HEK293 (cell line): ENCODE data around the gene ABHD8.

Source experiments
- HOXD13 ChIP-seq: sonication (generic); formaldehyde crosslinking; IDR thresholded peaks from 2 replicates; pipeline ENCODE4 v1.8.0; 2022; ENCODE audit warnings: missing genetic modification reagents, borderline replicate concordance
- IKZF3 ChIP-seq: fragments of 450-650 bp; IDR thresholded peaks from 2 replicates; pipeline ENCODE4 v1.5.0; 2018; ENCODE audit warnings: missing biosample characterization, mild to moderate bottlenecking, missing genetic modification characterization, moderate library complexity
- YY2 ChIP-seq: fragments of 450-650 bp; formaldehyde crosslinking; IDR thresholded peaks from 2 replicates; pipeline ENCODE4 v1.5.1; 2016; ENCODE audit warnings: missing biosample characterization, missing genetic modification characterization
- ZBTB20 ChIP-seq: fragments of 450-650 bp; formaldehyde crosslinking; IDR thresholded peaks from 2 replicates; pipeline ENCODE4 v1.5.1; 2016; ENCODE audit warnings: missing biosample characterization, missing genetic modification characterization
- ZBTB48 ChIP-seq: fragments of 450-650 bp; formaldehyde crosslinking; IDR thresholded peaks from 2 replicates; pipeline ENCODE4 v1.5.1; 2016; ENCODE audit warnings: missing biosample characterization, missing genetic modification characterization
- ZBTB7A ChIP-seq: fragments of 450-650 bp; formaldehyde crosslinking; IDR thresholded peaks from 2 replicates; pipeline ENCODE4 v1.5.1; 2016; ENCODE audit warnings: low read depth, missing biosample characterization, missing genetic modification characterization
- ZEB2 ChIP-seq: fragments of 450-650 bp; formaldehyde crosslinking; IDR thresholded peaks from 2 replicates; pipeline ENCODE4 v1.5.1; 2016; ENCODE audit warnings: missing biosample characterization, missing genetic modification characterization
- ZFHX2 ChIP-seq: fragments of 450-650 bp; formaldehyde crosslinking; conservative IDR thresholded peaks from 2 replicates; pipeline ENCODE4 v1.5.1; 2016; ENCODE audit warnings: missing biosample characterization, missing genetic modification characterization
- ZNF140 ChIP-seq: fragments of 450-650 bp; formaldehyde crosslinking; IDR thresholded peaks from 2 replicates; pipeline ENCODE4 v1.5.1; 2016; ENCODE audit warnings: missing biosample characterization, missing genetic modification characterization
- ZNF175 ChIP-seq: fragments of 450-650 bp; formaldehyde crosslinking; IDR thresholded peaks from 2 replicates; pipeline ENCODE4 v1.5.1; 2016; ENCODE audit warnings: missing biosample characterization, missing genetic modification characterization
- ZNF302 ChIP-seq: fragments of 450-650 bp; formaldehyde crosslinking; IDR thresholded peaks from 2 replicates; pipeline ENCODE4 v1.5.1; 2016; ENCODE audit warnings: missing biosample characterization, missing genetic modification characterization, low read depth
- ZNF37A ChIP-seq: fragments of 450-650 bp; IDR thresholded peaks from 2 replicates; pipeline ENCODE4 v1.5.1; 2018; ENCODE audit warnings: missing biosample characterization, missing genetic modification characterization
- ZNF426 ChIP-seq: fragments of 450-650 bp; formaldehyde crosslinking; IDR thresholded peaks from 2 replicates; pipeline ENCODE4 v1.5.1; 2017; ENCODE audit warnings: missing biosample characterization, missing genetic modification characterization, mild to moderate bottlenecking, inconsistent platforms, moderate library complexity
- ZNF473 ChIP-seq: fragments of 450-650 bp; formaldehyde crosslinking; IDR thresholded peaks from 2 replicates; pipeline ENCODE4 v1.5.1; 2017; ENCODE audit warnings: missing biosample characterization, missing genetic modification characterization
- ZNF514 ChIP-seq: fragments of 450-650 bp; formaldehyde crosslinking; IDR thresholded peaks from 2 replicates; pipeline ENCODE4 v1.5.1; 2016; ENCODE audit warnings: missing biosample characterization, missing genetic modification characterization
- ZNF660 ChIP-seq: fragments of 450-650 bp; IDR thresholded peaks from 2 replicates; pipeline ENCODE4 v1.5.1; 2018; ENCODE audit warnings: missing biosample characterization, mild to moderate bottlenecking, missing genetic modification characterization
- ZNF664 ChIP-seq: fragments of 450-650 bp; formaldehyde crosslinking; IDR thresholded peaks from 2 replicates; pipeline ENCODE4 v1.5.1; 2016; ENCODE audit warnings: missing biosample characterization, missing genetic modification characterization
- ZNF670 ChIP-seq: fragments of 450-650 bp; formaldehyde crosslinking; IDR thresholded peaks from 2 replicates; pipeline ENCODE4 v1.5.1; 2016; ENCODE audit warnings: missing biosample characterization, missing genetic modification characterization, low read depth
- ZNF677 ChIP-seq: fragments of 450-650 bp; IDR thresholded peaks from 2 replicates; pipeline ENCODE4 v1.5.0; 2018; ENCODE audit warnings: missing biosample characterization, mild to moderate bottlenecking, missing genetic modification characterization, moderate library complexity
- ZNF776 ChIP-seq: fragments of 450-650 bp; formaldehyde crosslinking; IDR thresholded peaks from 2 replicates; pipeline ENCODE4 v1.5.0; 2017; ENCODE audit warnings: missing biosample characterization, missing genetic modification characterization, borderline replicate concordance
- ZSCAN30 ChIP-seq: fragments of 450-650 bp; IDR thresholded peaks from 2 replicates; pipeline ENCODE4 v1.5.1; 2018; ENCODE audit warnings: missing biosample characterization, mild to moderate bottlenecking, missing genetic modification characterization, moderate library complexity
- TF ChIP-seq, protein P1 (sequence below): fragments of 450-650 bp; formaldehyde crosslinking; IDR thresholded peaks from 2 replicates; pipeline ENCODE4 v1.5.1; 2017; ENCODE audit warnings: missing biosample characterization, missing genetic modification characterization
- TF ChIP-seq, protein P2 (sequence below): fragments of 450-650 bp; IDR thresholded peaks from 2 replicates; pipeline ENCODE4 v1.5.1; 2018; ENCODE audit warnings: missing biosample characterization, mild to moderate bottlenecking, missing genetic modification characterization
- TF ChIP-seq, protein P3 (sequence below): fragments of 450-650 bp; formaldehyde crosslinking; IDR thresholded peaks from 2 replicates; pipeline ENCODE4 v1.5.1; 2017; ENCODE audit warnings: missing biosample characterization, missing genetic modification characterization
- TF ChIP-seq, protein P4 (sequence below): fragments of 450-650 bp; formaldehyde crosslinking; IDR thresholded peaks from 2 replicates; pipeline ENCODE4 v1.5.1; 2017; ENCODE audit warnings: missing biosample characterization, missing genetic modification characterization
- TF ChIP-seq, protein P5 (sequence below): fragments of 450-650 bp; formaldehyde crosslinking; optimal IDR thresholded peaks from 2 replicates; pipeline ENCODE3; 2016; ENCODE audit warnings: missing biosample characterization, mild to moderate bottlenecking, missing genetic modification characterization
- TF ChIP-seq, protein P6 (sequence below): sonication (generic); formaldehyde crosslinking; IDR thresholded peaks from 2 replicates; pipeline ENCODE4 v1.8.1; 2022; ENCODE audit warnings: mild to moderate bottlenecking, moderate library complexity, missing genetic modification reagents
- TF ChIP-seq, protein P7 (sequence below): fragments of 450-650 bp; IDR thresholded peaks from 2 replicates; pipeline ENCODE4 v1.5.1; 2018; ENCODE audit warnings: missing biosample characterization, missing genetic modification characterization

ABHD8 gene

DNA sequence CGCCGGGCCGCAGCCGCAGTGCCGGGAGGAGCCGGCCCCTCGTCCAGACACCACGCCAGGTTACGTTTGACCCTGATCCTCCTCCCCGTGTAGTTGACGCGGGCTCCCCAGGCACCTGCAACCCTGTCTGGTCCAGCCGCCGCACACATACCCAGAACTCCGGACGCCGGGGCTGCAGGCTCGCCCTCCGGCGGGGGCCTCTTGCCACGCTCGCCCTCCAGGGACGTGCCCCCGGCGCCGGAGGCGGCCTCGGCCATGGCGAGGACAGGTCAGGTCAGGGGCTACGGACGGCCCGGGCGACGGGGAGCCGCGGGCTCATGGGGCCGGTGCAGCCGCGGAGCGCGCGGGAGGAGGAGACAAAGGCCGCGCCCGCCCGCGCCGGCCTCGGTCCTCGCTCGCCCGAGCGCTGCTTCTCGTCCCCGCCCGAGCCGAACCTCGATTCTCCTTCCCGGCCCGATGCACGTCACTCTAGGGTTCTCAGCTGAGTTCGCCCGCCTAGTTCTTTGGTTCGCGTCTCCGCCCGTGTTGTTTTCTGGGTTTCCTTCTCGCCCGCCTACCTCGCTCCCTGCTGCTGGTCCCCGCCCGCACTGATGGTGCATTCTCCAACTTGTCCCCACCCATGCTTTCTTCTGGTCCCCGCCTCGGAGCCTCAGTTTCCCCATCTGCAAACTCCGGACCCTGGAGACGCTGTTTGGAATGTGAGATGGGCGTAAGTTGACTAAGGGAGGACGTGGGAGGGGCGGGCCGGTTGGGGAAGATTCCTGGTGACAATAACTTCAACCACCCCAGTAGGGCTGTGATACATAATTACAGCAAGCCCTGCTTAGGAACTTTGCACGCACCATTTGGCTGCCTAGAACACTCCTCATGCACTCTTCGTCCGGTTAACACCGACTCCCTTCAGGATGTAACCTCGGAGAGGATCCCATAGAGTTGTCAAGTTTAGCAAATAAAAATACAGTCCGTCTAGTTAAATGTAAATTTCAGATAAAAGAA lies 31.5 kb upstream of the ABHD8 start, which contains the start of gene ANO8 (continued):
- TF ChIP-seq, protein P1, sequence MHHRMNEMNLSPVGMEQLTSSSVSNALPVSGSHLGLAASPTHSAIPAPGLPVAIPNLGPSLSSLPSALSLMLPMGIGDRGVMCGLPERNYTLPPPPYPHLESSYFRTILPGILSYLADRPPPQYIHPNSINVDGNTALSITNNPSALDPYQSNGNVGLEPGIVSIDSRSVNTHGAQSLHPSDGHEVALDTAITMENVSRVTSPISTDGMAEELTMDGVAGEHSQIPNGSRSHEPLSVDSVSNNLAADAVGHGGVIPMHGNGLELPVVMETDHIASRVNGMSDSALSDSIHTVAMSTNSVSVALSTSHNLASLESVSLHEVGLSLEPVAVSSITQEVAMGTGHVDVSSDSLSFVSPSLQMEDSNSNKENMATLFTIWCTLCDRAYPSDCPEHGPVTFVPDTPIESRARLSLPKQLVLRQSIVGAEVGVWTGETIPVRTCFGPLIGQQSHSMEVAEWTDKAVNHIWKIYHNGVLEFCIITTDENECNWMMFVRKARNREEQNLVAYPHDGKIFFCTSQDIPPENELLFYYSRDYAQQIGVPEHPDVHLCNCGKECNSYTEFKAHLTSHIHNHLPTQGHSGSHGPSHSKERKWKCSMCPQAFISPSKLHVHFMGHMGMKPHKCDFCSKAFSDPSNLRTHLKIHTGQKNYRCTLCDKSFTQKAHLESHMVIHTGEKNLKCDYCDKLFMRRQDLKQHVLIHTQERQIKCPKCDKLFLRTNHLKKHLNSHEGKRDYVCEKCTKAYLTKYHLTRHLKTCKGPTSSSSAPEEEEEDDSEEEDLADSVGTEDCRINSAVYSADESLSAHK, result peak; percentile 82
- TF ChIP-seq, protein P2, sequence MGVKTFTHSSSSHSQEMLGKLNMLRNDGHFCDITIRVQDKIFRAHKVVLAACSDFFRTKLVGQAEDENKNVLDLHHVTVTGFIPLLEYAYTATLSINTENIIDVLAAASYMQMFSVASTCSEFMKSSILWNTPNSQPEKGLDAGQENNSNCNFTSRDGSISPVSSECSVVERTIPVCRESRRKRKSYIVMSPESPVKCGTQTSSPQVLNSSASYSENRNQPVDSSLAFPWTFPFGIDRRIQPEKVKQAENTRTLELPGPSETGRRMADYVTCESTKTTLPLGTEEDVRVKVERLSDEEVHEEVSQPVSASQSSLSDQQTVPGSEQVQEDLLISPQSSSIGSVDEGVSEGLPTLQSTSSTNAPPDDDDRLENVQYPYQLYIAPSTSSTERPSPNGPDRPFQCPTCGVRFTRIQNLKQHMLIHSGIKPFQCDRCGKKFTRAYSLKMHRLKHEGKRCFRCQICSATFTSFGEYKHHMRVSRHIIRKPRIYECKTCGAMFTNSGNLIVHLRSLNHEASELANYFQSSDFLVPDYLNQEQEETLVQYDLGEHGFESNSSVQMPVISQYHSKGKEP (tag by site-specific recombination), result peak; percentile 90
- TF ChIP-seq ZBTB7A (tag by site-specific recombination) (peak; percentile 96), ZFHX2 (tag by site-specific recombination) (peak; percentile 92), IKZF3 (tag by site-specific recombination) (peak; percentile 95), ZNF677 (peak; percentile 82), ZNF140 (tag by site-specific recombination) (no peak), ZNF670 (tag by site-specific recombination) (no peak), YY2 (tag by site-specific recombination) (peak; percentile 68; the same call in 1 of the 2 replicates), HOXD13 (no peak), ZBTB48 (tag by site-specific recombination) (peak; percentile 99), ZBTB20 (tag by site-specific recombination) (peak; percentile 76), ZNF426 (tag by site-specific recombination) (no peak), ZNF302 (tag by site-specific recombination) (0 out of 2 replicates have a peak, but pooled peaks have one; percentile 49), ZNF660 (tag by site-specific recombination) (peak; percentile 99), ZSCAN30 (tag by site-specific recombination) (peak; percentile 100), ZNF473 (tag by site-specific recombination) (peak; percentile 99), ZNF664 (peak; percentile 84), ZEB2 (tag by site-specific recombination) (peak; percentile 98), ZNF37A (peak; percentile 67), ZNF776 (tag by site-specific recombination) (peak; percentile 86; the same call in 1 of the 2 replicates), ZNF175 (tag by site-specific recombination) (no peak), ZNF514 (no peak)
- TF ChIP-seq, protein P3, sequence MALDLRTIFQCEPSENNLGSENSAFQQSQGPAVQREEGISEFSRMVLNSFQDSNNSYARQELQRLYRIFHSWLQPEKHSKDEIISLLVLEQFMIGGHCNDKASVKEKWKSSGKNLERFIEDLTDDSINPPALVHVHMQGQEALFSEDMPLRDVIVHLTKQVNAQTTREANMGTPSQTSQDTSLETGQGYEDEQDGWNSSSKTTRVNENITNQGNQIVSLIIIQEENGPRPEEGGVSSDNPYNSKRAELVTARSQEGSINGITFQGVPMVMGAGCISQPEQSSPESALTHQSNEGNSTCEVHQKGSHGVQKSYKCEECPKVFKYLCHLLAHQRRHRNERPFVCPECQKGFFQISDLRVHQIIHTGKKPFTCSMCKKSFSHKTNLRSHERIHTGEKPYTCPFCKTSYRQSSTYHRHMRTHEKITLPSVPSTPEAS, result peak; percentile 69
- TF ChIP-seq, protein P4, sequence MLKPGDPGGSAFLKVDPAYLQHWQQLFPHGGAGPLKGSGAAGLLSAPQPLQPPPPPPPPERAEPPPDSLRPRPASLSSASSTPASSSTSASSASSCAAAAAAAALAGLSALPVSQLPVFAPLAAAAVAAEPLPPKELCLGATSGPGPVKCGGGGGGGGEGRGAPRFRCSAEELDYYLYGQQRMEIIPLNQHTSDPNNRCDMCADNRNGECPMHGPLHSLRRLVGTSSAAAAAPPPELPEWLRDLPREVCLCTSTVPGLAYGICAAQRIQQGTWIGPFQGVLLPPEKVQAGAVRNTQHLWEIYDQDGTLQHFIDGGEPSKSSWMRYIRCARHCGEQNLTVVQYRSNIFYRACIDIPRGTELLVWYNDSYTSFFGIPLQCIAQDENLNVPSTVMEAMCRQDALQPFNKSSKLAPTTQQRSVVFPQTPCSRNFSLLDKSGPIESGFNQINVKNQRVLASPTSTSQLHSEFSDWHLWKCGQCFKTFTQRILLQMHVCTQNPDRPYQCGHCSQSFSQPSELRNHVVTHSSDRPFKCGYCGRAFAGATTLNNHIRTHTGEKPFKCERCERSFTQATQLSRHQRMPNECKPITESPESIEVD (tag by site-specific recombination), result peak; percentile 49; the same call in 1 of the 2 replicates
- TF ChIP-seq, protein P5, sequence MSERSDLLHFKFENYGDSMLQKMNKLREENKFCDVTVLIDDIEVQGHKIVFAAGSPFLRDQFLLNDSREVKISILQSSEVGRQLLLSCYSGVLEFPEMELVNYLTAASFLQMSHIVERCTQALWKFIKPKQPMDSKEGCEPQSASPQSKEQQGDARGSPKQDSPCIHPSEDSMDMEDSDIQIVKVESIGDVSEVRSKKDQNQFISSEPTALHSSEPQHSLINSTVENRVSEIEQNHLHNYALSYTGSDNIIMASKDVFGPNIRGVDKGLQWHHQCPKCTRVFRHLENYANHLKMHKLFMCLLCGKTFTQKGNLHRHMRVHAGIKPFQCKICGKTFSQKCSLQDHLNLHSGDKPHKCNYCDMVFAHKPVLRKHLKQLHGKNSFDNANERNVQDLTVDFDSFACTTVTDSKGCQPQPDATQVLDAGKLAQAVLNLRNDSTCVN (tag by site-specific recombination), result peak; percentile 96
- TF ChIP-seq, protein P6, sequence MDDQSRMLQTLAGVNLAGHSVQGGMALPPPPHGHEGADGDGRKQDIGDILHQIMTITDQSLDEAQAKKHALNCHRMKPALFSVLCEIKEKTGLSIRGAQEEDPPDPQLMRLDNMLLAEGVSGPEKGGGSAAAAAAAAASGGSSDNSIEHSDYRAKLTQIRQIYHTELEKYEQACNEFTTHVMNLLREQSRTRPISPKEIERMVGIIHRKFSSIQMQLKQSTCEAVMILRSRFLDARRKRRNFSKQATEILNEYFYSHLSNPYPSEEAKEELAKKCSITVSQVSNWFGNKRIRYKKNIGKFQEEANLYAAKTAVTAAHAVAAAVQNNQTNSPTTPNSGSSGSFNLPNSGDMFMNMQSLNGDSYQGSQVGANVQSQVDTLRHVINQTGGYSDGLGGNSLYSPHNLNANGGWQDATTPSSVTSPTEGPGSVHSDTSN, result peak; percentile 92
- TF ChIP-seq, protein P7, sequence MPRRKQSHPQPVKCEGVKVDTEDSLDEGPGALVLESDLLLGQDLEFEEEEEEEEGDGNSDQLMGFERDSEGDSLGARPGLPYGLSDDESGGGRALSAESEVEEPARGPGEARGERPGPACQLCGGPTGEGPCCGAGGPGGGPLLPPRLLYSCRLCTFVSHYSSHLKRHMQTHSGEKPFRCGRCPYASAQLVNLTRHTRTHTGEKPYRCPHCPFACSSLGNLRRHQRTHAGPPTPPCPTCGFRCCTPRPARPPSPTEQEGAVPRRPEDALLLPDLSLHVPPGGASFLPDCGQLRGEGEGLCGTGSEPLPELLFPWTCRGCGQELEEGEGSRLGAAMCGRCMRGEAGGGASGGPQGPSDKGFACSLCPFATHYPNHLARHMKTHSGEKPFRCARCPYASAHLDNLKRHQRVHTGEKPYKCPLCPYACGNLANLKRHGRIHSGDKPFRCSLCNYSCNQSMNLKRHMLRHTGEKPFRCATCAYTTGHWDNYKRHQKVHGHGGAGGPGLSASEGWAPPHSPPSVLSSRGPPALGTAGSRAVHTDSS (tag by site-specific recombination), result peak; percentile 82
